GM12865 (cell line): ENCODE results near the gene SNCAIP.
A peak's percentile ranks its signal among the peaks of the same experiment; 100 is the strongest.

ENCODE experiments used
- DNase-seq: peaks from one replicate; pipeline ENCODE4 v3.0.0; 2010; ENCODE audit warnings: low read depth
- H3K4me3 ChIP-seq: 2 replicates; pipeline ENCODE4 v1.5.1; 2011; ENCODE audit warnings: mild to moderate bottlenecking, low read depth, low read length, control low read depth
- TF ChIP-seq, protein P1 (sequence below): IDR thresholded peaks from 2 replicates; pipeline ENCODE4 v1.5.1; 2011; ENCODE audit warnings: low read length, control low read depth, low read depth, inconsistent platforms; ENCODE audit not compliant: insufficient read depth; ENCODE audit errors: missing control alignments

The SNCAIP gene

DNA sequence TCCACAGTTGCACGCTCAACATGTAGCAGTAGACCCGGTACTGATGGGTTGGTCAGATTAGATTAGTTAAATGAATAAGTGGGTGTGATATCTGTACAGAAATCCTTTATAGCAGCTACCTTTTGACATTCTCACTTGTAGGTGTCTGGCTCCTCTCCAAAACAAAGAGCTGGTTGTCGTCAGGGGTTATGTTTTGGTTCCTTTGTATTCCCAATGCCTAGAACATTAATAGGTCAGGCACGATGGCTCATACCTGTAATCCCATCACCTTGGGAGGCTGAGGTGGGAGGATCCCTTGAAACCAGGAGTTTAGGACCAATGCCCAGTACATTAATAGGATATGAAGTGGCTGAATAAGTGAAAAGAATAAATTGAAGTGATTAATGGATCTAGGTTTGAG is 182.1 kb downstream of the SNCAIP start:
- TF ChIP-seq, protein P1, sequence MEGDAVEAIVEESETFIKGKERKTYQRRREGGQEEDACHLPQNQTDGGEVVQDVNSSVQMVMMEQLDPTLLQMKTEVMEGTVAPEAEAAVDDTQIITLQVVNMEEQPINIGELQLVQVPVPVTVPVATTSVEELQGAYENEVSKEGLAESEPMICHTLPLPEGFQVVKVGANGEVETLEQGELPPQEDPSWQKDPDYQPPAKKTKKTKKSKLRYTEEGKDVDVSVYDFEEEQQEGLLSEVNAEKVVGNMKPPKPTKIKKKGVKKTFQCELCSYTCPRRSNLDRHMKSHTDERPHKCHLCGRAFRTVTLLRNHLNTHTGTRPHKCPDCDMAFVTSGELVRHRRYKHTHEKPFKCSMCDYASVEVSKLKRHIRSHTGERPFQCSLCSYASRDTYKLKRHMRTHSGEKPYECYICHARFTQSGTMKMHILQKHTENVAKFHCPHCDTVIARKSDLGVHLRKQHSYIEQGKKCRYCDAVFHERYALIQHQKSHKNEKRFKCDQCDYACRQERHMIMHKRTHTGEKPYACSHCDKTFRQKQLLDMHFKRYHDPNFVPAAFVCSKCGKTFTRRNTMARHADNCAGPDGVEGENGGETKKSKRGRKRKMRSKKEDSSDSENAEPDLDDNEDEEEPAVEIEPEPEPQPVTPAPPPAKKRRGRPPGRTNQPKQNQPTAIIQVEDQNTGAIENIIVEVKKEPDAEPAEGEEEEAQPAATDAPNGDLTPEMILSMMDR = no peak
- no peak for DNase-seq
- no peak overlapping the region for H3K4me3 ChIP-seq

DNA sequence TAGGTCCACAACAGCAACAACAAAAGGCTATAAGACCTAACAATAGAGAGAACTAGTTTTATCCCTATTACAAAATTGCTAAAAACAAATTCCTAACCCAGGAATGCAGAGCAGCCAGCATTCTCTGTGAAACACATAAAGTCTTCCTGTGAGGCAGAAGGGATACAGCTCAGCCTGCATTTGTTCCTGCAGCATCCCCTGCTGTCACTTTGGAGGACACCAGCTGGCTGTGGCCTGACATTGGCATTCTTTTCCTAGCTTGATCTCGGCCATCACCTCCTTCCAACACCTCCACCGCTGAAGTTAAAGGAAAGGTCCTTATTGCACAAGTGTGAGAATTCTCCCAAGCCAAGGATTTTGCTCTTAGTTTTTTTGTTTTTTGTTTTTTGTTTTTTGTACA is 186.1 kb downstream of the SNCAIP start:
- TF ChIP-seq, protein P1 = peak; percentile 32
- DNase-seq = no peak
- no peak overlapping the region for H3K4me3 ChIP-seq

DNA sequence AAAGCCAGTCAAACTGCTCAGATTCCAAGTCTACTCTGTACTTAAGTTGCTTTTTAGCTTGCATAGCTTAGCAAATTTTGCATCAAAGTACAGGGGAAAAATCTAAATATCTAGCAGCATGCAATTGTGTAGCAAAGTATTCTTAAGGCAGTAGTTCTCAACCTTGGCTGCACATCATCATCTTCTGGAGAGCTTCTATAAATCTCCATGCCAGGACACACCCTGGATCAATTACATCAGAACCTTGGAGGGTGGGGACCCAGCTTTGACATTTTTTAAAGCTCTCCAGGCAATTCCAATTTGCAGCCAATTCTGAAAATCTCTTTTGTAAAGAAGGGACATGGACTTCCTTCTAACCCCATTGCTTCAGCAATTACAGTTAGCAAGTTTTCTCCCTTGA is 187.5 kb downstream of the SNCAIP start:
- DNase-seq = no peak
- TF ChIP-seq, protein P1 = no peak

DNA sequence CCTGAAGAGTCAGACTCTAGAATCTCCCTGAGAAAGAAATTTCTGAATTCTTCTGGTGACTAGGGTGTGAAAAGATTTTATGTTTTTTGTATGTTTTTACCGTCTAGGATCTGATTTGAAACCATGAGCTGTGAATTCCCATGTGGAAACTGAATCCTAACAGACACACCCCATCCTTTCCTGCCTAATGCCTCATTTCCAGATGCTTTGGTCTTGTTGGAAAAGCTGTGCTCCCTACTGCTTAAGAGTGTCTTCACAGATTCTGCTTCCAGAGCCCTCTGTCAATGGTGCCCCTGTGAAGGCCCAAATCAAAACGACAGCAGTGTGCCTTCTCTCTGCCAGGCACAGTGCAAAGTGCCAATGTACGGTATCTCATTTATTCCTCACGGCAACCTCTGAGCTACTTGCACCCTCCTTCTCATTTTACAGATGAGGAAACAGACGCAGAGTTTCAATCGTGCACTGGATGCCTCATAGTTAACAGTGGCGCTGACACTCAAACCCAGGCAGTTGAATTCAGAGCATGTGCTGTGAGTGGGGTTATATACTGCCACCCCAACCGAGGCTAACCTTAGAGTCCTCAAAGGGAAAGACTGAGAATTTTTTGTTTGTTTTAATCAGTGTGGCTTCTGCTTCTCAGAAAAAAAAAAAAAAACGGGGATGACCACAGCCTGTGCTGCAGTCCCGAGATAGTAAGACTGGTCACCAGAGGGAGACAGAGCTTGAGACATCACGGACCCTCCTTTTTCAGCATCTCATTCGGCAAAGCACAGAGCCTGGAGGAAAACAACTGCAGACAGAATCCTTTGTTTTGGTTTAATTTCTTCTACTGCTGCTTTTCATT is 188.4 kb downstream of the SNCAIP start:
- DNase-seq = peak; percentile 53
- H3K4me3 ChIP-seq = no peak overlapping the region
- TF ChIP-seq, protein P1 = peak; percentile 38

More for the DNA sequence above, 187.5 kb downstream of the SNCAIP start:
- no peak overlapping the region for H3K4me3 ChIP-seq

DNA sequence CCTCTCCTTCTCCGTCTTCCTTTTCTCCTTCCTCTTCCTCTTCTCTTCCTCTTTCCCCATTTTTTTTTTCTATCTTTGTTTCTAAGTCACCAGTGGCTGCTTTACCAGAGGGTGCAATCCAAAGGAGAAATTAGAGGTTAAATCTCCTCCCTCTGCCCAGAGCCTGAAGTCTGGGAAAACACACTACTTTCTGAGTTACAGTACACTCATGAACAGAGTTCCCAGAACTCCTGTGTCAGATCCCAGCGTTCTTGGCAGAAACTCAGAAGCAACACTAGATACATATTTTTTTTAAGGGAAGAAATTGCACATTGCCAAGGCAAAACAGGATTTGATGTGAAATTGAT is 189.0 kb downstream of the SNCAIP start:
- TF ChIP-seq, protein P1 = no peak
- no peak overlapping the region for H3K4me3 ChIP-seq
- DNase-seq = no peak

DNA sequence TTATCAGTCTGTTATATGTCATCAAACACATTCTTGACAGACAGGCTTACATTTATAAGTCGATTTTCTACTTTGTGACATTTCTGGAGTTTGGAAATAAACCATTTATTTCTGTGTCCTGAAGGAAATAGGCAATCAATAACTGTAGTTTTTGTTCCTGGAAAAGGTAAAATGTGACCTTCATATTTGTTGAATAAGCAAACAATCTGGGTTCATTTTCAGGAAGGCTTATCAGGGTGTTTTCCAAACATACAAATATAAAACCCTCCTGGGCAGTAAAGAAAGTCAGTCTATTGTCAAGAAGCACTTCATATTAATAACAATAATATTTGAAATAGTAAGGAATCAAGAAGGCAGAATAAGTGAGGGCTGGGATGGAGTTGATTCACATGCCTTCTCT is 195.0 kb downstream of the SNCAIP start:
- no peak for DNase-seq
- H3K4me3 ChIP-seq = no peak overlapping the region
- TF ChIP-seq, protein P1 = no peak

DNA sequence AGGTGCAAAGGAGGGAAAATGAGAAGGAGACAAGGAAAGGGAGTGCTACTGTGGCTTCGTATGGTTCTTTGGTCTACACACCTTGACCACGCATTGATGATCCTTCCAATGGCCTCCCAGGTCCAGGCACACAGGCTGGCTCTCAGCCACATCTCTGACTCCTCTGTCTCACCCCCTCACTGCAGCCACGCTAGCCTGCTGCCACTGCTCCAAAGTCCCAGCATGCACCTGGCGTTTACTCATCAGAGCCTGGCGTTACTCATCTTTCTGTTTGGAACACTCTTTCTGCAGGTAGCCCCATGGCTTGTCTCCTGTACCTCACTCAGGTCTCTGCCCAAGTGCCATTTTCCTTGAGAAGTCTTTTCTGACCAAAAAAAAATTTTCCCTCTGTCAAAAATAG is 195.5 kb downstream of the SNCAIP start:
- no peak overlapping the region for H3K4me3 ChIP-seq
- TF ChIP-seq, protein P1 = no peak
- DNase-seq = no peak
